CD4-positive, alpha-beta T cell (primary cell): ENCODE results near the gene CFAP61. TPM values are rescaled to one million over a fixed set of nuclear protein-coding genes. Genes with fewer than 3 reads are reported as not detected.

Experiments used
- ATAC-seq: fragments of 200-7000 bp; cut with Tn5 transposase; one replicate; pipeline ENCODE4 v1.10.0; 2022; ENCODE audit warnings: mild to moderate bottlenecking; ENCODE audit not compliant: poor library complexity
- CTCF ChIA-PET: fragments of 350-600 bp; sonication (Branson Sonifier 250); formaldehyde crosslinking; loops from one replicate; lab custom pipeline; 2021; ENCODE audit warnings: antibody characterized with exemption, inconsistent platforms; lab: Charles Lee
- POLR2A ChIA-PET: fragments of 350-600 bp; sonication (Branson Sonifier 250); formaldehyde crosslinking; loops from one replicate; lab custom pipeline; 2021; ENCODE audit warnings: antibody characterized with exemption, inconsistent platforms; lab: Charles Lee
- DNase-seq, 14 experiments: peaks; one replicate each; pipeline ENCODE4 v3.0.0-alpha.2; 2013 to 2020; ENCODE audit warnings: mixed read lengths in 2 of 14
- H3K27ac ChIP-seq, 2 donors: one replicate each; pipeline versions ENCODE4 v1.5.1 to v1.7.0; 2013; ENCODE audit warnings: low read length in 2 of 2, low read depth in 1 of 2, mild to moderate bottlenecking in 1 of 2
- H3K27me3 ChIP-seq, 2 experiments: 1 replicate in 1 of 2; 2 replicates in 1 of 2; pipeline versions ENCODE4 v1.6.1 to v1.7.0; 2013; ENCODE audit warnings: low read length in 2 of 2, control low read depth in 1 of 2, mild to moderate bottlenecking in 1 of 2, moderate library complexity in 1 of 2; ENCODE audit not compliant: insufficient read depth in 2 of 2, control insufficient read depth in 1 of 2
- H3K36me3 ChIP-seq: one replicate; pipeline ENCODE4 v1.6.1; 2013; ENCODE audit warnings: low read length, control low read depth; ENCODE audit not compliant: insufficient read depth
- H3K4me1 ChIP-seq: one replicate; pipeline ENCODE4 v1.6.1; 2013; ENCODE audit warnings: low read length, control low read depth; ENCODE audit not compliant: insufficient read depth
- H3K4me3 ChIP-seq: one replicate; pipeline ENCODE4 v1.5.1; 2013; ENCODE audit warnings: mild to moderate bottlenecking, low read length, moderate library complexity
- H3K9me3 ChIP-seq, 2 experiments: 1 replicate in 1 of 2; 2 replicates in 1 of 2; pipeline versions ENCODE4 v1.6.1 to v1.7.0; 2013; ENCODE audit warnings: low read length in 2 of 2, mild to moderate bottlenecking in 2 of 2, control low read depth in 1 of 2, moderate library complexity in 1 of 2; ENCODE audit not compliant: control insufficient read depth in 1 of 2, insufficient read depth in 1 of 2
- H3K27ac Mint-ChIP-seq: one replicate; pipeline ENCODE4 v1.8.0; 2020; ENCODE audit warnings: mixed read lengths
- H3K27me3 Mint-ChIP-seq: one replicate; pipeline ENCODE4 v1.8.0; 2021; ENCODE audit warnings: mixed read lengths
- H3K36me3 Mint-ChIP-seq: one replicate; pipeline ENCODE4 v1.8.0; 2021; ENCODE audit warnings: low read depth, mixed read lengths
- H3K4me1 Mint-ChIP-seq: one replicate; pipeline ENCODE4 v1.8.0; 2021; ENCODE audit warnings: low read depth, mixed read lengths
- H3K4me3 Mint-ChIP-seq: one replicate; pipeline ENCODE4 v1.8.0; 2020; ENCODE audit warnings: mild to moderate bottlenecking, mixed read lengths
- H3K9me3 Mint-ChIP-seq: one replicate; pipeline ENCODE4 v1.8.0; 2020; ENCODE audit warnings: mixed read lengths
- intact Hi-C, 2 experiments: fragments of 100-400 bp; cut with DNase I in 1 of 2; cut with micrococcal nuclease in 1 of 2; formaldehyde crosslinking; loops; one replicate each; pipeline versions ENCODE4 v1.15.1 to v1.9.0; 2023 to 2025; cut with DNase I, micrococcal nuclease
- total RNA-seq, 174 experiments: library from RNA in 2 of 174; stranded (reverse) in 2 of 174; gene quantifications; one replicate each; pipeline ENCODE4 v1.2.3 and lab custom pipeline; 2021 to 2026
- TF ChIP-seq, protein P1 (sequence below): fragments of 200-600 bp; IDR thresholded peaks from one replicate; pipeline ENCODE4 v1.8.0; 2022; ENCODE audit warnings: antibody characterized with exemption, mild to moderate bottlenecking

Gene CFAP61
- total RNA-seq, 2 experiments from 2014 or later = not detected

DNA sequence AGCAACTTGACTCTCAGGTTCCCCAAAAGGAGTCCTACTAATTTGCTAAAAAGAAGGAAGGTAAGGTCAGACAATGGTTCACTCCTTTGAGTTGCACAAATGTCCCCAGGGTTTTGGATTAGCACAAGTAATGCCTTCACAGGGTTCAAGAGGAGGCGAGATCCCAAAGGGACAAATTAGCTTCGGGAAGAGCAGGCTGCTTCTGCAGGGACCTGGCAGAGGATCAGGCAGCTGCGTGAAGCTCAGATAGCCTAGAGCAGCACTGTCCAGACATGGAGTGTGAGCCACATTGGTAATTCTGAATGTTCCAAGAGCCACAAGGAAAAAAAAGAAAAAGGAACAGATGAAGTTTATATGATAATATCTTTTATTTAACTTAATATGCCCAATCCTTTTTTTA, 115.4 kb downstream of the CFAP61 start:
- Histone ChIP-seq H3K27ac (no peak overlapping the region), H3K4me3 (no peak overlapping the region), H3K9me3 (peaks cover 0 to 12% of the 10 kb centered on the region in 2 experiments), H3K4me1 (no peaks in the 10 kb centered on the region), H3K27me3 (no peaks in the 10 kb centered on the region), H3K36me3 (no peaks in the 10 kb centered on the region)
- ChIA-PET CTCF (no interaction called here), POLR2A (no interaction called here)
- Mint-ChIP-seq H3K4me1 (no peaks in the 10 kb centered on the region), H3K36me3 (no peaks in the 10 kb centered on the region), H3K4me3 (no peak overlapping the region), H3K27ac (no peak overlapping the region), H3K9me3 (peaks cover 2% of the 10 kb centered on the region), H3K27me3 (peaks cover 8% of the 10 kb centered on the region)
- TF ChIP-seq, protein P1, sequence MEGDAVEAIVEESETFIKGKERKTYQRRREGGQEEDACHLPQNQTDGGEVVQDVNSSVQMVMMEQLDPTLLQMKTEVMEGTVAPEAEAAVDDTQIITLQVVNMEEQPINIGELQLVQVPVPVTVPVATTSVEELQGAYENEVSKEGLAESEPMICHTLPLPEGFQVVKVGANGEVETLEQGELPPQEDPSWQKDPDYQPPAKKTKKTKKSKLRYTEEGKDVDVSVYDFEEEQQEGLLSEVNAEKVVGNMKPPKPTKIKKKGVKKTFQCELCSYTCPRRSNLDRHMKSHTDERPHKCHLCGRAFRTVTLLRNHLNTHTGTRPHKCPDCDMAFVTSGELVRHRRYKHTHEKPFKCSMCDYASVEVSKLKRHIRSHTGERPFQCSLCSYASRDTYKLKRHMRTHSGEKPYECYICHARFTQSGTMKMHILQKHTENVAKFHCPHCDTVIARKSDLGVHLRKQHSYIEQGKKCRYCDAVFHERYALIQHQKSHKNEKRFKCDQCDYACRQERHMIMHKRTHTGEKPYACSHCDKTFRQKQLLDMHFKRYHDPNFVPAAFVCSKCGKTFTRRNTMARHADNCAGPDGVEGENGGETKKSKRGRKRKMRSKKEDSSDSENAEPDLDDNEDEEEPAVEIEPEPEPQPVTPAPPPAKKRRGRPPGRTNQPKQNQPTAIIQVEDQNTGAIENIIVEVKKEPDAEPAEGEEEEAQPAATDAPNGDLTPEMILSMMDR = no peak
- intact Hi-C loops = no loop called here
- DNase-seq = no peak
- ATAC-seq = no peak

GRCh38 chr20:20173254-20173653, 120.9 kb downstream of the CFAP61 start:
- H3K27ac ChIP-seq = no peak overlapping the region
- no peaks in the 10 kb centered on the region for H3K36me3 ChIP-seq
- Mint-ChIP-seq H3K4me3 (no peak overlapping the region), H3K27ac (no peak overlapping the region), H3K27me3 (peaks cover 24% of the 10 kb centered on the region), H3K9me3 (peaks cover 4% of the 10 kb centered on the region), H3K4me1 (no peaks in the 10 kb centered on the region), H3K36me3 (no peaks in the 10 kb centered on the region)
- ATAC-seq (no peak), DNase-seq (no peak)
- POLR2A ChIA-PET = no interaction called here
- CTCF ChIA-PET = no interaction called here
- no peaks in the 10 kb centered on the region for H3K27me3 ChIP-seq
- H3K9me3 ChIP-seq = peaks cover 0 to 8% of the 10 kb centered on the region in 2 experiments
- TF ChIP-seq, protein P1 = no peak
- H3K4me3 ChIP-seq = no peak overlapping the region
- H3K4me1 ChIP-seq = no peaks in the 10 kb centered on the region
- intact Hi-C loops = no loop called here

DNA sequence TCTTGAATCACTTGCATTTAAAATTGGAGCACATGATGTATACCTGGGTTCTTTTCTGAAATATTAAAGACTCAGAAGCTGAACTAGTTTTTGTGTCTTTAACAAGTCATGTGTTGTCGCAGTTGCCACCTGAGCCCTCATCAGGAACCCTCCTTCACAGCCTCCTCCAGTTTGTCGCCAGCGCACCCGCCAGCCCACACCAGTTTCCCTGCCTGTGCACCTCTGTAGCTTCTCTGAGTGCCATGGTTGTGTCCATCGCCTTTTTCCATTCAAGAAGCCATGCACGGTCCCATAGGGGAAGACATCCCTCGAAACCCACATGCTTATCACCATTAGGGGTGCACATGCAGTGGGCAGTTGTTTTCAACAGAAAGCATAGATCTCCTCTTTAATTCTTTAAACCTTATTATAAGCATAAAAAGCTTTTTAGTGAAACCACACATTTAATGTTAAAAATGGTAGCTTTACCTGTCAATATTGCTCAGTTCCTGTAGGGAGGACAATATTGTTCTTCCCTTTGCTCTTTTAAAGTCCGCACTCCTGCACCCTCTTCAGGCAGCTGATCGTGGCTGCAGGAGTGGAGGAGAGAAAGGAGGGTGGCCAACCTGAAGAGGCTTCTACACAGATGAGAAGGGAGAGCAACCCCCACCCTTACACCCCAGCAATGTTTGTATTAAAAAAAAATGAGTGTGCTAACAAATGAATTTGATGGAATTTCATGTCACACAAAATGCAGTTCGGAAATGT, 121.9 kb downstream of the CFAP61 start:
- H3K27ac ChIP-seq = no peak overlapping the region
- H3K27me3 Mint-ChIP-seq = peaks cover 24% of the 10 kb centered on the region
- ChIA-PET CTCF (no interaction called here), POLR2A (no interaction called here)
- no peak overlapping the region for H3K4me3 Mint-ChIP-seq
- H3K9me3 Mint-ChIP-seq = peaks cover 4% of the 10 kb centered on the region
- DNase-seq (no peak), ATAC-seq (no peak)
- no peaks in the 10 kb centered on the region for H3K36me3 Mint-ChIP-seq
- no peak overlapping the region for H3K27ac Mint-ChIP-seq
- no peaks in the 10 kb centered on the region for H3K4me1 ChIP-seq
- H3K9me3 ChIP-seq = peaks cover 0 to 8% of the 10 kb centered on the region in 2 experiments
- TF ChIP-seq, protein P1 = no peak
- intact Hi-C loops = no loop called here
- H3K36me3 ChIP-seq = no peaks in the 10 kb centered on the region
- H3K4me3 ChIP-seq = no peak overlapping the region
- no peaks in the 10 kb centered on the region for H3K27me3 ChIP-seq
- no peaks in the 10 kb centered on the region for H3K4me1 Mint-ChIP-seq
